PFSK-1 (cell line): ENCODE data around the gene NHLRC1.

Experiments
- FOXP2 ChIP-seq: optimal IDR thresholded peaks from 2 replicates; pipeline ENCODE3; 2011; ENCODE audit warnings: borderline replicate concordance, control low read depth, inconsistent platforms; ENCODE audit not compliant: insufficient read depth; ENCODE audit errors: extremely low read length, extremely low read depth
- POLR2AphosphoS5 ChIP-seq: IDR thresholded peaks from 2 replicates; pipeline ENCODE4 v1.6.1; 2012; ENCODE audit warnings: low read depth, mild to moderate bottlenecking, control low read depth, low read length, moderate library complexity
- SIN3A ChIP-seq: IDR thresholded peaks from 2 replicates; pipeline ENCODE4 v1.6.1; 2012; ENCODE audit warnings: mild to moderate bottlenecking, low read length, moderate library complexity, borderline replicate concordance; ENCODE audit not compliant: insufficient read depth
- TAF1 ChIP-seq: IDR thresholded peaks from 2 replicates; pipeline ENCODE4 v1.6.1; 2012; ENCODE audit warnings: low read length, control low read depth, borderline replicate concordance; ENCODE audit not compliant: insufficient read depth
- TF ChIP-seq, protein P1 (sequence below), 2 experiments: IDR thresholded peaks; 2 replicates each; pipeline versions ENCODE4 v1.6.1 to v1.8.0; 2011 to 2012; ENCODE audit warnings: low read depth in 2 of 2, low read length in 2 of 2, control low read depth in 1 of 2, inconsistent platforms in 1 of 2, mild to moderate bottlenecking in 1 of 2, moderate library complexity in 1 of 2; ENCODE audit not compliant: insufficient read depth in 1 of 2

The NHLRC1 gene

DNA sequence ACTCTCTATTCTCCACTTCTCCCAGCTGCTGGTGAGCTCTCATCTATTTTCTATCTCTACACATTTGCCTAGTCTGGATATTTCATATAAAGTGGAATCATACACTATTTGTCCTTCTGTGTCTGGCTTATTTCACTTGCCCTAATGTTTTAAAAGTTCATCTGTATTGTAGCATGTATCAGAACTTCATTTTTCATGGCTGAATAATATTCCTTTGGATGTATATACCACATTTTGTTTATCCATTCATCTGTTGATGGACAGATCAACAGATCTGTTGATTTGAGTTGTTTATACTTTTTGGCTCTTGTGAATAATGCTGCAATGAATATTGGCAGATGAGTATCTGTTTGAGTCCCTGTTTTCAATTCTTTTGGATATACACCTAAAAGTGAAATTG is 49.6 kb downstream of the NHLRC1 start:
- TF ChIP-seq SIN3A (no peak), FOXP2 (no peak), POLR2AphosphoS5 (no peak), TAF1 (no peak)
- TF ChIP-seq, protein P1, sequence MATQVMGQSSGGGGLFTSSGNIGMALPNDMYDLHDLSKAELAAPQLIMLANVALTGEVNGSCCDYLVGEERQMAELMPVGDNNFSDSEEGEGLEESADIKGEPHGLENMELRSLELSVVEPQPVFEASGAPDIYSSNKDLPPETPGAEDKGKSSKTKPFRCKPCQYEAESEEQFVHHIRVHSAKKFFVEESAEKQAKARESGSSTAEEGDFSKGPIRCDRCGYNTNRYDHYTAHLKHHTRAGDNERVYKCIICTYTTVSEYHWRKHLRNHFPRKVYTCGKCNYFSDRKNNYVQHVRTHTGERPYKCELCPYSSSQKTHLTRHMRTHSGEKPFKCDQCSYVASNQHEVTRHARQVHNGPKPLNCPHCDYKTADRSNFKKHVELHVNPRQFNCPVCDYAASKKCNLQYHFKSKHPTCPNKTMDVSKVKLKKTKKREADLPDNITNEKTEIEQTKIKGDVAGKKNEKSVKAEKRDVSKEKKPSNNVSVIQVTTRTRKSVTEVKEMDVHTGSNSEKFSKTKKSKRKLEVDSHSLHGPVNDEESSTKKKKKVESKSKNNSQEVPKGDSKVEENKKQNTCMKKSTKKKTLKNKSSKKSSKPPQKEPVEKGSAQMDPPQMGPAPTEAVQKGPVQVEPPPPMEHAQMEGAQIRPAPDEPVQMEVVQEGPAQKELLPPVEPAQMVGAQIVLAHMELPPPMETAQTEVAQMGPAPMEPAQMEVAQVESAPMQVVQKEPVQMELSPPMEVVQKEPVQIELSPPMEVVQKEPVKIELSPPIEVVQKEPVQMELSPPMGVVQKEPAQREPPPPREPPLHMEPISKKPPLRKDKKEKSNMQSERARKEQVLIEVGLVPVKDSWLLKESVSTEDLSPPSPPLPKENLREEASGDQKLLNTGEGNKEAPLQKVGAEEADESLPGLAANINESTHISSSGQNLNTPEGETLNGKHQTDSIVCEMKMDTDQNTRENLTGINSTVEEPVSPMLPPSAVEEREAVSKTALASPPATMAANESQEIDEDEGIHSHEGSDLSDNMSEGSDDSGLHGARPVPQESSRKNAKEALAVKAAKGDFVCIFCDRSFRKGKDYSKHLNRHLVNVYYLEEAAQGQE (IDR thresholded peaks at IDR 0.05; ENCODE audit: insufficient read depth in 1 of 2, low read depth in 2 of 2, low read length in 2 of 2), result no peak

DNA sequence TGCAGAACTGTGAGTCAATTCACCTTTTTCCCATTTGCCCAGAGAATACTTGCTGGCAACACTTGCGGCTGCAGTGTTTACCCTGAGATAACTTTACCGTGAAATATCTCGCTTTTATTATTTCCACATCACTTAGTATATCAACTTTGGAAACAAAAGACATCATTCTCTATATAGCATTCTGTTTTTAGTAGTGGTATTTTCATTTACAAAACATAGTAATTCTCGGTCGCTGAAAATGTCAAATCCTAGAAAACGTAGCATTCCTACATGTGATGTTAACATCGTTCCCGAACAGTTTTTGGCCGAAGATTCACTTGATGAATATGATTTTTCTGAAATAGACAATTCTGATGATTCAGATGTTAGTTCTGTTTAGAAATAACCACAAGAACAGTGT is 52.0 kb downstream of the NHLRC1 start:
- TF ChIP-seq FOXP2, result no peak
- TF ChIP-seq, protein P1 (IDR thresholded peaks at IDR 0.05; ENCODE audit: insufficient read depth in 1 of 2, low read depth in 2 of 2, low read length in 2 of 2), result no peak
- no peak for TF ChIP-seq TAF1
- no peak for TF ChIP-seq SIN3A
- no peak for TF ChIP-seq POLR2AphosphoS5
